ENCODE data around the gene MITF.
"Not testable (repeated sequence)": the region's sequence is repeated elsewhere in the genome, so short reads cannot be mapped to it uniquely, and the experiment has no call there.

Gene MITF

GRCh38 chr3:69785769-69786320 lies 46.6 kb downstream of the MITF start:
- FAIRE-seq: no peak
- DNase-seq (ENCODE audit: insufficient read length, low spot score): no peak

- no peak for DNase-seq (ENCODE audit: insufficient read length, low spot score)
- no peak for FAIRE-seq
These were observed 47.6 kb downstream of the MITF start for GRCh38 chr3:69786854-69787253.

- FAIRE-seq (no peak), DNase-seq (ENCODE audit: insufficient read length, low spot score) (no peak)
These were observed 48.3 kb downstream of the MITF start for GRCh38 chr3:69787436-69788168.

- no peak for FAIRE-seq
These were observed 51.8 kb downstream of the MITF start for GRCh38 chr3:69791106-69791505.

GRCh38 chr3:69791919-69792399 lies 52.7 kb downstream of the MITF start:
- DNase-seq (ENCODE audit: insufficient read length, low spot score): no peak
- FAIRE-seq: no peak

More at GRCh38 chr3:69791106-69791505, 51.8 kb downstream of the MITF start:
- DNase-seq (ENCODE audit: insufficient read length, low spot score): no peak

GRCh38 chr3:69796126-69796525 lies 56.9 kb downstream of the MITF start:
- not testable (repeated sequence) for FAIRE-seq; DNase-seq (ENCODE audit: insufficient read length, low spot score)

- DNase-seq (ENCODE audit: insufficient read length, low spot score) (no peak), FAIRE-seq (no peak)
These were observed 64.5 kb downstream of the MITF start for GRCh38 chr3:69803681-69804270.

- no peak for DNase-seq (ENCODE audit: insufficient read length, low spot score)
- no peak for FAIRE-seq
These were observed 66.2 kb downstream of the MITF start for GRCh38 chr3:69805491-69805890.

- DNase-seq (ENCODE audit: insufficient read length, low spot score) (no peak), FAIRE-seq (no peak)
These were observed 67.6 kb downstream of the MITF start for GRCh38 chr3:69806735-69807438.

GRCh38 chr3:69807674-69808073 lies 68.4 kb downstream of the MITF start:
- FAIRE-seq (no peak), DNase-seq (ENCODE audit: insufficient read length, low spot score) (no peak)

- DNase-seq (ENCODE audit: insufficient read length, low spot score): no peak
- FAIRE-seq: no peak
These were observed 70.0 kb downstream of the MITF start for GRCh38 chr3:69809076-69809835.

- FAIRE-seq (no peak), DNase-seq (ENCODE audit: insufficient read length, low spot score) (no peak)
These were observed 72.5 kb downstream of the MITF start for GRCh38 chr3:69811452-69812401.

- FAIRE-seq (no peak), DNase-seq (ENCODE audit: insufficient read length, low spot score) (no peak)
These were observed 76.7 kb downstream of the MITF start for GRCh38 chr3:69815970-69816369.

GRCh38 chr3:69817988-69818387 lies 78.7 kb downstream of the MITF start:
- DNase-seq (ENCODE audit: insufficient read length, low spot score): no peak
- FAIRE-seq: no peak

GRCh38 chr3:69819282-69819681 lies 80.0 kb downstream of the MITF start:
- DNase-seq (ENCODE audit: insufficient read length, low spot score): no peak
- FAIRE-seq: no peak

GRCh38 chr3:69821133-69821532 lies 81.9 kb downstream of the MITF start:
- FAIRE-seq (no peak), DNase-seq (ENCODE audit: insufficient read length, low spot score) (no peak)

GRCh38 chr3:69823743-69824142 lies 84.5 kb downstream of the MITF start:
- FAIRE-seq (no peak), DNase-seq (ENCODE audit: insufficient read length, low spot score) (no peak)

- FAIRE-seq: no peak
These were observed 86.2 kb downstream of the MITF start for GRCh38 chr3:69825446-69825845.

GRCh38 chr3:69827127-69827526 lies 87.9 kb downstream of the MITF start:
- DNase-seq (ENCODE audit: insufficient read length, low spot score) (no peak), FAIRE-seq (no peak)

More at GRCh38 chr3:69825446-69825845, 86.2 kb downstream of the MITF start:
- no peak for DNase-seq (ENCODE audit: insufficient read length, low spot score)
